GM23248 (cell line): ENCODE data around the gene PPFIBP1.

Experiments used
- EZH2 ChIP-seq: fragments of 200-600 bp; sonication (generic); IDR thresholded peaks from 2 replicates; pipeline ENCODE4 v1.6.1; 2018; ENCODE audit warnings: antibody characterized with exemption, mild to moderate bottlenecking; ENCODE audit not compliant: insufficient read depth, poor library complexity, severe bottlenecking
- EZH2phosphoT487 ChIP-seq: fragments of 200-600 bp; sonication (generic); IDR thresholded peaks from 2 replicates; pipeline ENCODE4 v1.6.1; 2018; ENCODE audit warnings: antibody characterized with exemption, moderate library complexity, mild to moderate bottlenecking, low read depth; ENCODE audit not compliant: insufficient read depth

DNA sequence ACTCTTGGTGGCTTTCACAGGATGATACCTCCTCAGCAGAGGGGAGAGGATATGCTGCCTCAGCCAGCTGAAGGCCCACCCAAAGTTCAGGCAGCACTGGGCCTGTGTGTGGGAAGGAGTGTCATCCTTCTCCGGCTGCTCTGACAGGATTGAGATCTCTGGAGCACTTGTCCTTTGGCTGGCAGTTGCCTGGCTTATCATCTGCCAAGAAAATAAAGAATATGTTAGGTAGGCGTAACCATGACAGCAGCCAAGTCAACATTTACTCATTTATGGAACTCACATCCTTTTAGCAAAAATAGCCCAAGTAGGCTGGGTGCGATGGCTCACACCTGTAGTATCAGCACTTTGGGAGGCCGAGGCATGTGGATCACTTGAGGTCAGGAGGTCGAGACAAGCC lies 68.5 kb downstream of the PPFIBP1 start:
- TF ChIP-seq EZH2 = no peak
- TF ChIP-seq EZH2phosphoT487 = no peak
